ENCODE data around the gene SORCS2. TPM values are rescaled to one million over a fixed set of nuclear protein-coding genes. Genes with fewer than 3 reads are reported as not detected.

SORCS2 gene
- total RNA-seq, 1 experiment from 2014 or later = 0.15 TPM

- ChIA-PET CTCF (no interaction called here), POLR2A (no interaction called here)
- no TSS peak for BruUV-seq (replicated peaks)
- ATAC-seq (no peak), DNase-seq (ENCODE audit: low read depth, low spot score) (no peak)
- no peak overlapping the region for H3K4me3 ChIP-seq (ENCODE audit: low read depth in 2 of 2, low read length in 2 of 2)
- in situ Hi-C loops (cut with HindIII; ENCODE audit: low pct_unique_long_range_greater_than_20kb, low sequenced_read_pairs) (no loop called here), intact Hi-C loops (cut with micrococcal nuclease; ENCODE audit: unreplicated experiment) (no loop called here)
- TF ChIP-seq, protein P1, sequence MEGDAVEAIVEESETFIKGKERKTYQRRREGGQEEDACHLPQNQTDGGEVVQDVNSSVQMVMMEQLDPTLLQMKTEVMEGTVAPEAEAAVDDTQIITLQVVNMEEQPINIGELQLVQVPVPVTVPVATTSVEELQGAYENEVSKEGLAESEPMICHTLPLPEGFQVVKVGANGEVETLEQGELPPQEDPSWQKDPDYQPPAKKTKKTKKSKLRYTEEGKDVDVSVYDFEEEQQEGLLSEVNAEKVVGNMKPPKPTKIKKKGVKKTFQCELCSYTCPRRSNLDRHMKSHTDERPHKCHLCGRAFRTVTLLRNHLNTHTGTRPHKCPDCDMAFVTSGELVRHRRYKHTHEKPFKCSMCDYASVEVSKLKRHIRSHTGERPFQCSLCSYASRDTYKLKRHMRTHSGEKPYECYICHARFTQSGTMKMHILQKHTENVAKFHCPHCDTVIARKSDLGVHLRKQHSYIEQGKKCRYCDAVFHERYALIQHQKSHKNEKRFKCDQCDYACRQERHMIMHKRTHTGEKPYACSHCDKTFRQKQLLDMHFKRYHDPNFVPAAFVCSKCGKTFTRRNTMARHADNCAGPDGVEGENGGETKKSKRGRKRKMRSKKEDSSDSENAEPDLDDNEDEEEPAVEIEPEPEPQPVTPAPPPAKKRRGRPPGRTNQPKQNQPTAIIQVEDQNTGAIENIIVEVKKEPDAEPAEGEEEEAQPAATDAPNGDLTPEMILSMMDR (IDR thresholded peaks at IDR 0.05) = no peak
- TF ChIP-seq POLR2AphosphoS5 (IDR thresholded peaks at IDR 0.05; ENCODE audit: low read depth, low read length) = no peak
- TF ChIP-seq SIN3A (IDR thresholded peaks at IDR 0.05; ENCODE audit: borderline replicate concordance, insufficient read depth, low read depth, low read length) = no peak
- TF ChIP-seq TCF7L2 (IDR thresholded peaks at IDR 0.05; ENCODE audit: low read depth, low read length) = no peak
- TF ChIP-seq REST (IDR thresholded peaks at IDR 0.05; ENCODE audit: insufficient read depth in 1 of 2, low read depth in 2 of 2, low read length in 1 of 2) = no peak
- H3K9me3 ChIP-seq (ENCODE audit: control insufficient read depth, insufficient read depth, low read depth, low read length) = no peaks in the 10 kb centered on the region
- H3K36me3 ChIP-seq (ENCODE audit: control insufficient read depth, insufficient read depth, low read length) = no peaks in the 10 kb centered on the region
- no peaks in the 10 kb centered on the region for H3K4me1 ChIP-seq (ENCODE audit: control insufficient read depth, insufficient read depth, low read length)
- H3K27me3 ChIP-seq (ENCODE audit: control insufficient read depth, insufficient read depth, low read length) = no peaks in the 10 kb centered on the region
- H3K27ac ChIP-seq (ENCODE audit: low read length) = no peak overlapping the region
These were observed 480.8 kb downstream of the SORCS2 start for GRCh38 chr4:7673121-7673520.

DNA sequence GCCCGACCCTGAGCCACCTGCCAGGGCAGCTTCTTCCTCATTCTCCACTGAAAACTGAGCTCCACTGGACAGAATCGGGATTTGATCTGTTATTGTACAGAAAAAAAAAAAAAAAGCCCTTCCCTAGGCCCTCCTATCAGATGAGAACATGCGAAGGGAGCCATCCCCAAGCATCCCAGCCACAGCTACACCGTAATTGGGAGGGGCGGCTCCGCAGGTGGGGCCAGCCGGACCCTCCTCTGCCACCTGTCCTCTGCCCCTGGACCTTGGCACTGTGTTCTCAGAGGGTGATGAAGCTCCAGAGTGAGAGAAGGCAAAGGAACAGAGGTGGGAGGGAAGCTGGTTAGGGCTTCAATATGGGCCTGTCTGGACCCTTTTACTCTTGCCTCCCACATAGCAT lies 482.4 kb downstream of the SORCS2 start:
- TF ChIP-seq, protein P1 (IDR thresholded peaks at IDR 0.05) = no peak
- no peak for TF ChIP-seq SIN3A (IDR thresholded peaks at IDR 0.05; ENCODE audit: borderline replicate concordance, insufficient read depth, low read depth, low read length)
- no peak for TF ChIP-seq REST (IDR thresholded peaks at IDR 0.05; ENCODE audit: insufficient read depth in 1 of 2, low read depth in 2 of 2, low read length in 1 of 2)
- no peak for TF ChIP-seq POLR2AphosphoS5 (IDR thresholded peaks at IDR 0.05; ENCODE audit: low read depth, low read length)
- no peak for TF ChIP-seq TCF7L2 (IDR thresholded peaks at IDR 0.05; ENCODE audit: low read depth, low read length)
- BruUV-seq (replicated peaks) = no TSS peak
- no peaks in the 10 kb centered on the region for H3K36me3 ChIP-seq (ENCODE audit: control insufficient read depth, insufficient read depth, low read length)
- ChIA-PET CTCF (no interaction called here), POLR2A (no interaction called here)
- ATAC-seq (no peak), DNase-seq (ENCODE audit: low read depth, low spot score) (no peak)
- in situ Hi-C loops (cut with HindIII; ENCODE audit: low pct_unique_long_range_greater_than_20kb, low sequenced_read_pairs) = no loop called here
- H3K27ac ChIP-seq (ENCODE audit: low read length) = no peak overlapping the region
- intact Hi-C loops (cut with micrococcal nuclease; ENCODE audit: unreplicated experiment) = no loop called here
- no peaks in the 10 kb centered on the region for H3K9me3 ChIP-seq (ENCODE audit: control insufficient read depth, insufficient read depth, low read depth, low read length)
- no peak overlapping the region for H3K4me3 ChIP-seq (ENCODE audit: low read depth in 2 of 2, low read length in 2 of 2)
- no peaks in the 10 kb centered on the region for H3K27me3 ChIP-seq (ENCODE audit: control insufficient read depth, insufficient read depth, low read length)
- no peaks in the 10 kb centered on the region for H3K4me1 ChIP-seq (ENCODE audit: control insufficient read depth, insufficient read depth, low read length)

Data from Panc1 (cell line).